DMS 273 treated with DMSO at 0.1 percent for 48 hours (cell line): ENCODE results near the gene DMXL2.
A peak's percentile ranks its signal among the peaks of the same experiment; 100 is the strongest.
"Not testable (repeated sequence)": the region's sequence is repeated elsewhere in the genome, so short reads cannot be mapped to it uniquely, and the experiment has no call there.

Source experiments
- DNase-seq: peaks from one replicate; lab custom pipeline; 2025; lab: John Stamatoyannopoulos, UW

DMXL2 gene, protein sequence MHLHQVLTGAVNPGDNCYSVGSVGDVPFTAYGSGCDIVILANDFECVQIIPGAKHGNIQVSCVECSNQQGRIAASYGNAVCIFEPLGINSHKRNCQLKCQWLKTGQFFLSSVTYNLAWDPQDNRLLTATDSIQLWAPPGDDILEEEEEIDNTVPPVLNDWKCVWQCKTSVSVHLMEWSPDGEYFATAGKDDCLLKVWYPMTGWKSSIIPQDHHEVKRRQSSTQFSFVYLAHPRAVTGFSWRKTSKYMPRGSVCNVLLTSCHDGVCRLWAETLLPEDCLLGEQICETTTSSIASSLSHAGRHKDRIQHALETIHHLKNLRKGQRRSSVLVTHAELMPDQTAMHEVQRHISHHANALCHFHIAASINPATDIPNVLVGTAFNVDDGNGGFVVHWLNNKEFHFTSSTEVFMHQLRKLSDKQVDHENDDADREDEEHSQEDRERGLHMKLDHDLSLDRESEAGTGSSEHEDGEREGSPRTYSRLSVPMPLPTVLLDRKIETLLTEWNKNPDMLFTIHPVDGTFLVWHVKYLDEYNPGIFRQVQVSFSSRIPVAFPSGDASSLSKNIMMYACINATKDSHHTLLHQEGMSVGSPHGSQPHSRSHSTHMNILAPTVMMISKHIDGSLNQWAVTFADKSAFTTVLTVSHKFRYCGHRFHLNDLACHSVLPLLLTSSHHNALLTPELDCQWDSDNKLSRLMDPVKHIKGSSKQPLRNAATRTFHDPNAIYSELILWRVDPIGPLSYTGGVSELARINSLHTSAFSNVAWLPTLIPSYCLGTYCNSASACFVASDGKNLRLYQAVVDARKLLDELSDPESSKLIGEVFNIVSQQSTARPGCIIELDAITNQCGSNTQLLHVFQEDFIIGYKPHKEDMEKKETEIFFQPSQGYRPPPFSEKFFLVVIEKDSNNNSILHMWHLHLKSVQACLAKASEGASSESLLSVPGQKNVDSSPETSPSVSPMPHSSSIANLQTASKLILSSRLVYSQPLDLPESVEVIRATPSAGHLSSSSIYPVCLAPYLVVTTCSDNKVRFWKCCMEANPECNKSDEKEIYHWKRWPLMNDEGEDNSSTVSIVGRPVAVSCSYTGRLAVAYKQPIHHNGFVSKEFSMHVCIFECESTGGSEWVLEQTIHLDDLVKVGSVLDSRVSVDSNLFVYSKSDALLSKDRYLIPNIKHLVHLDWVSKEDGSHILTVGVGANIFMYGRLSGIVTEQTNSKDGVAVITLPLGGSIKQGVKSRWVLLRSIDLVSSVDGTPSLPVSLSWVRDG (N-terminal part only)

DNA sequence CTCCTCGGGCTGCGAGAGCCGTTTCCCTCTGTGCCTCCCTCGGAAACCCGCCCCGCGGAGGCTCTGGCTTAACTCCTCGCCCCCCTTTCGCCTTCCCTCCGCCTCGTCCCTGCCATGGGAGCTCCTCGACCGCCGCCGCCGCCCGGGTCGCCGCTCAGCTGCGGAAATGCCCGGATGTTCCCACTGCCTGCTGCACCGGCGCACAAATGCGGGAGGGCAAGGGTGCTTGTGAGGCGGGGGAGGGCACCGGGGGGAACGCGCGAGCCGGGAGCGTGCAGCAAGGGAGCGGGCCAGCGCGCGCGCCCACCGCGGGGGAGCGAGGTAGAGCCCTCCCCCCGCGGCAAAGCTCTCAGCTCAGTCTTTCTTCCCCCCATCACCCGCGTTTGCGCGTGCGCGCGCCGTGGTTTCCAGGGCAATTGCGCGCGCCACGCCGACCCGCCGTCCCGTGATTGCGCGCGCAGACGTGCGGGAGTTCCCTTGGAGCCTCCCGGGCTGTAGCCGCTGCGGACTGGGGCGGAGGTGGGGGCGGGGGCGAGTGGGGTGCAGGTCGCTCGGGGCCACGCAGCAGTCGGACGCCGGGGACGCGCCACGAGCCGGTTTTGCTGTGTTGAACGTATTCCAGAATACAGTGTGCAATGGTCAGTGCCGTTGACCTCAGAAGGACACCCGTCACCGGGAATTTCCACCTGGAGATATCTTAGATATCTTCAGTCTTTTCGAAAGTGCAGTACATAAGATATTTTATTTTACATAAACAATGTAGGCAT lies at the start of gene DMXL2:
Gene DMXL2 (minus strand): TSS at position 168 of the 767 bp plus-strand sequence. CDS start 226 bp downstream, outside the sequence.
- DNase-seq: peak; percentile 78

DNA sequence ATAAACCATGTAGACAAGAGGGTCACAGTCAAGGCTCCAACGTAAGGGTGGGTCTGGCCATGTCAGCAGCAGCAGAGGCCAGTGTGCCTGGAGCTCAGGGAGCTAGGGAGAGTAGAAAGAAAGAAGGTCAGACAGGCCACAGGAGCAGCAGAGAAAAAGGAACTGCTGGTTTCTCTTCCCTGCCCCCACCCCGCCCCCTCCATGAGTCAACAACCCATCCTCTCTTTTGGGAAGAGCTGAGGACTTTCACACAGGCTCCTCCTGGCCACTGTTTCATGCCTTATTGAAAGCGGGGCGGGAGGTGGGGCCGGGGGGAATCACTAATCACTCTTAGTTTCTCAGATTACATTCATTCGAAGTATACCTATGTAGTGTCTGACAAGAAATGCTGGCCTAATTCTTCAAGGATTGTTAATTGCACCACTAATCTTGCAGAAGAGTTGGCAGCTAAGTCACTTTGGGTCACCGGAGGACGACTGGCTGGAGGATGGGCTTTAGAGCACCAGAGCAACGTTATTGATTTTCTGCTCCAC lies 49.6 kb upstream of the DMXL2 start:
- no peak for DNase-seq

DNA sequence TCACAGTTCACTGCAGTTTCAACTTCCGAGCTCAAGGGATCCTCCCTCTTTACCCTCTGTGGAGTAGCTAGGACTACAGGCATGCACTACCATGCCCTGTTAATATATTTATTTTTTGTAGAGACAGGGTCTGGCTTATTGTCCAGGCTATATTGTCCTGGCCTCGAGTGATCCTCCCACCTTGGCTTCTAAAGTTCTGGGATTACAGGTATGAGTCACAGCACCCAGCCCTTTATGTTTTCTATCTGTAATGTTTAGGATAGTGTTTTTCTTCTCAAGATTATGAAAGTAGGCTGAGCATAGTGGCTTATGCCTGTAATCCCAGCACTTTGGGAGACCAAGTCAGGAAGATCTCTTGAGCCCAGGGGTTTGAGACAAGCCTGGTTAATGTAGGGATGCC lies 46.8 kb upstream of the DMXL2 start:
- DNase-seq: no peak

DNA sequence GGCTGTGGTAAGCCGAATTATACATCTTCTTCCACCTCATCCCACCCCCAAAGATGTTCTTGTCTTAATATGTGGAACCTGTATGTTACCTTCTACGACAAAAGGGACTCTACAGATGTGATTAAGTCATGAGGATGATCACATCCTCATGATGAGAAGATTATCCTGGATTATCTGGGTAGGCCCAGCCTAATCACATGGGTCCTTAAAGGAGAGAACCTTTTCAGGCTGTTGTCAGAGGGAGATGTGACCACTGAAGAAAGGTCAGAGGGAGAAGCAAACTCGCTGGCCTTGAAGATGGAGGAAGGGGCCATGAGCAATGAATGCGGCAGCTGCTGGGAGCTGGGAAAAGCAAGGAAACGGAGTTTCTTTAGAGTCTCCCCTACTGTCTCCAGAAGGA lies 45.9 kb upstream of the DMXL2 start:
- no peak for DNase-seq

DNA sequence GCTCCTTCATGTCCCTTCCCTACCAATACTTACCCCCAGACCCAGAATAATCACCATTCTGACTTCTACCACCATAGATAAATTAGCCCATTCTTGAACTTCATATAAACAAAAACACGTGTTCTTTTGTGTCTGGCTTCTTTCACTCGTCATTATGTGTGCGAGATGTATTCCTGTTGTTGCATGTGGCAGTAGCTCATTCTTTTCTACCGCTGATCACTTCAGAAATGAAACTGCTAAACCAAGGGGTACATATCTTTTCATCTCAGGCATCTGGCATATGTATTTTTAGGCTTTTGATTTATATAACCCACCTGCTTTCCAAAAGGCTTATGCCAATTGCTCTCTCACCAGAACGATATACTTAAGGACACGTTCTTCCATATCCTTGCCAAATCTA lies 44.9 kb upstream of the DMXL2 start:
- no peak for DNase-seq

DNA sequence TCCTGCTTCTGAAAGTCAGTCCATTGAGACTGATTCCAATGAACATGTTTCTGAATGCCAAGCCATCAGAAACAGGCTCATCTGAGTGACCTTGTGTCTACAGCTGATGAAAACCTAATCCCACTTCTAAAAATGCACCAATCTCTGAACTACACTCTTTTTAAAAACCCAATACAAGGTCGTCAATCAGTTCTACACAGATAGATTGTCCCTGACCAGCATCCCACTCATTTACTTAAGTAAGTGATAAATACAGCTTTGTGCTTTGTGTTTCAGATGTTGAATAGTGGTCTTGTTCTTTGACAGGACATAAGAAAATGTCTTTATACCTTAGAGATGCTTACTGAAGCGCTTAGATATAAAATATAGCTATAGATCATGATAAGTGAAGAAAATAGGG lies 38.5 kb upstream of the DMXL2 start:
- DNase-seq: no peak

DNA sequence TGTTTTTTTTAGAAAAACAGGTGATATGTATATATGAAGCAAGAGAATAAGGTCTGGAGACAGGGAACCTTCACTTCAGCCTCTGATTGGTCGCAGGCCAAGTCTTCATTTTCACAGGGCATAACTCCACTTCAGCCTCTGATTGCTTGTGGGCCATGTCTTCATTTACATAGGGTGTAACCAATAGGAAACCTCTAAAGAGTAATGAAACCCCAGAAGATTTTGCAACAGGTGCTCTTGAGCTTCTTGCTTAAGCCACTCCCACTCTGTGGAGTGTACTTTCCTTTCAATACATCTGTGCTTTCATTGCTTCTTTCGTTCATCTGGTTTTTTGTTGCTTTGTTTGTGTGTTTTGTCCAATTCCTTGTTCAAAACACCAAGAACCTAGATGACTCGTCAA lies 36.1 kb upstream of the DMXL2 start:
- DNase-seq: no peak

DNA sequence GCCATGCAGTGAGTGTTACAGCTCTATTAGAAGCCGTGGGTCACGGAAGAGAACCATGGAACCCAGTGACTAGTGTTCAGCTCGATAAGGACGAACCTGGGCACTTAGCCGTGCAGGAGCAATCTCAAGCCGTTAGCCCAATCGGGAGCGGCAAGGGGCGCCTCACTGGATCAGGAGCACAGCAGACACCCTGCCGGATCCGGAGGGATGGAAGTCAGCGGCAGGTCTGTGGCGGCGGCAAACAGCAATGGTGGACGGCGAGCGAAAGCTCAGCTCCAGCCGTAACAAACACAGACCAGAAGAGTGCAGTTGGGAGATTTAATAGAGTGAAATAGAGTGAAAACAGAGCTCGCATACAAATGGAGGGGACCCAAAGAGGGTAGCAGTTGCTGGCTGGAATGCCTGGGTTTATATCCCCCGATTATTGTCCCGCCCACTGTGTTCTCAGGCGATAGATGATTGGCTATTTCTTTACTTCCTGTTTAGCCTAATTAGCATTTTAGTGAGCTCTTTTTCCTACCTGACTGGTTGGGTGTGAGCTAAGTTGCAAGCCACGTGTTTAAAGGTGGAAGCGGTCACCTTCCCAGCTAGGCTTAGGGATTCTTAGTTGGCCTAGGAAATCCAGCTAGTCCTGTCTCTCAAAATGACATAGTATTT lies 33.0 kb upstream of the DMXL2 start:
- not testable (repeated sequence) for DNase-seq

DNA sequence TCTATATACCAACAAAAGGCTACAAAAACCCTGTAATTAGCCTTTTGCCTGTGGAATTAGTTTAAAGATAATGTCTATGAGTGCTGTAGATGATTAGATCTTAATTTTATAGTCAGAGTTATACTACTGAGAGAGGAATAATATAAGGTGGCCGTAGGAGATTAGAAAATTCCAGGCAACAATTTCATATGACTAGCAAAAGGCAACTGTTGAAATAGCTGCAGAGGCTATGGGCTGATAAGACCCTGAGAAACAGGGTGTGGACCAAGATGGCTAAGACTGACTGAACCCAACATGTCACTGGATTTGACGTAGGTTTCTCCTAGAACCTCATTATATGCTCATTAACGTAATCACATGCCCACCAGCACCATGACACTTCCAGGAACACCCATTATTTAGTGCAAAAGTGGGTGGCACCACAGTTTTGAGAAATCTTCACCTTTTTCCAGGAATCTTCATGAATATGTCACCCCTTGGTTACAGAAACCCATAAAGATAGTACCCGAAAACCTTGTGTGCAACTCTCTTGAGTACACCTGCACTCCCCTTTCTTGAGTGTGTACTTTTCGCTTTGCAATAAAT lies 29.6 kb upstream of the DMXL2 start:
- no peak for DNase-seq

DNA sequence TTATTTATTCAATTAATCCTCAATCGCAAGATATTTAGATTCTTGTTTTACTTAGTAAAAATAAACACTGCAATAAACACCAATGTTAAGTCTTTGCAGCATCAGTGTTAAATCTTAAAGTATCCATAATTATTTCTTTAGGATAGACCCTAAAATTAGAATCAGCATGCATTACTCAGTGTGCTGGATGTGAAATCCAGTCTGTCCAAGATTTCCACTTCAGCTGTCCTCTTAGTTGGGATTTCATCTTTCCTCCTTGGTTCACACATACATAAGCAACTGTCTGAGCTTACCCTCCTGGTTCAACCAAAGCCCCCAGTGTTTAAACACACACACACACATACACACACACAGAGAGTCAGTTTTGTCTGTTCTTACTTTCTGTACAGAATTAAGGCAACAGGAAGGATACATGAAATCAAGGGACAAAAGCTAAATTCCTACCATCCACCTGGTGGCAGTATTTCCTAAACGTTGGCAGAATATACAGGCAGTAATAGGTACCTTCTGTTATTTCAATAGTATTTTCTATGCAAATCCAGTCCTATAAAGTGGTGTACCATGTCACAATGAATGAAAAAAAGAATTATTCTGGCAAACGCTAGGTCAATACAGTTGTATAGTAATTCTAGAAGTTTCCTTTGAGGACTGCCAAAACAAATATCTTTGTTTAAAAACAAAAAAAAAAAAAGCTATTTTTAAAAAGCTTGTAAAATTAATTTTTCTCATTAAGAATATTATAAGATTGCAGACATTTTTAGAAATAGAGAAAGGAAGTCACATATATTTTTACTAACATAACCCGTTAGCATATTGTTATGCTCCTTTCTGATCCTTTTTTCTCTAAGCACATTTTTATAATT lies 27.3 kb upstream of the DMXL2 start:
- peak; percentile 70 for DNase-seq

DNA sequence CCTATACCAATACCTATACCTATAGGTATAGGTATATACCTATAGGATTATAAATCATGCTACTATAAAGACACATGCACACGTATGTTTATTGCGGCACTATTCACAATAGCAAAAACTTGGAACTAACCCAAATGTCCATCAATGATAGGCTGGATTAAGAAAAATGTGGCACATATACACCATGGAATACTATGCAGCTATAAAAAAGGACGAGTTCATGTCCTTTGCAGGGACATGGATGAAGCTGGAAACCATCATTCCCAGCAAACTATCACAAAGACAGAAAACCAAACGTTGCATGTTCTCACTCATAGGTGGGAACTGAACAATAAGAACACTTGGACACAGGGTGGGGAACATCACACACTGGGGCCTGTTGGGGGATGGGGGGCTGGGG lies 26.1 kb upstream of the DMXL2 start:
- DNase-seq: not testable (repeated sequence)

DNA sequence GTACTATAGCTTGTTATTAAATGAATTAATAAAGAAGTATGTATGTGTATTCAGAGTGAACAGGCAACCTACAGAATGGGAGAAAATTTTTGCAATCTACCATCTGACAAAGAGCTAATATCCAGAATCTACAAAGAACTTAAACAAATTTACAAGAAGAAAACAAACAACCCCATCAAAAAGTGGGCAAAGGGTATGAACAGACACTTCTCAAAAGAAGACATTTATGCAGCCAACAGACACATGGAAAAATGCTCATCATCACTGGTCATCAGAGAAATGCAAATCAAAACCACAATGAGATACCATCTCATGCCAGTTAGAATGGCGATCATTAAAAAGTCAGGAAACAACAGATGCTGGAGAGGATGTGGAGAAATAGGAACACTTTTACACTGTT lies 25.5 kb upstream of the DMXL2 start:
- not testable (repeated sequence) for DNase-seq

DNA sequence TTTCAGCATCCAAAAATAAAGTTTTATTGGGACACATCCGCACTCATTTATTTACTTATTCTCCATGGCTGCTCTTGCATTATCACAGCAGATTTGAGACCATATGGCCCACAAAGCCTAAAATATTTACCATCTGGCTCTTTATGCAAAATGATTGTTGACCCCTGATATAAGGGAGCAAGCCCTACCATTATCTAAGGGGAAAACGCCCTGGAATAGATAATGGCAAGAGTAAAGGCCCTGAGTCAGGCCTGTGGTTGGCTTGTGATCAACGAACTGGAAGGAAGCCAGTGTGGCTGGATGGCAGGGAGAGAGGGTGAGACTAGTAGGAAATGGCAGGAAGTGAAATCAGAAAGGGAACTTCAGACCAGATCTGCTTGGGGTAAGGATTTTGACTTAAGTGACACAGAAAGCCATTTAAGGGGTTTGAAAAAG lies 24.6 kb upstream of the DMXL2 start:
- peak; percentile 81 for DNase-seq

DNA sequence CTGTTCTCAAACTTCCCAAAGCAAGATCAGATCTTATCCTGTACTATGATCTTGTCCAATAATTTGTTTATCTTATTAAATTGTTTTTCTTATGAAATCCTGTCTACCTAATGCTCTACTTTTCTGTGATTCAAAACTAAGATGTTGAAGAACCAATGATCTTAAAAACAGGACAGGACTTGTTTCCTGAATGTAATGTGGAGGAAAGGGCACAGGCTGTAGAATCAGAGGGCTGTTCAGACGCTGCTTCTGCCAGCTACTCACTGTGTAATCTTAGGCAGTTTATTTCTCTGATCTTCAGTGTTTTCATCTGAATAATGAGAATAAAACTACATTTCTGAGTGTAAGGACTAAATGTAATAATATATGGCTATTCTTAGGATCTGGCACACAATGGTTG lies 20.1 kb upstream of the DMXL2 start:
- DNase-seq: no peak

DNA sequence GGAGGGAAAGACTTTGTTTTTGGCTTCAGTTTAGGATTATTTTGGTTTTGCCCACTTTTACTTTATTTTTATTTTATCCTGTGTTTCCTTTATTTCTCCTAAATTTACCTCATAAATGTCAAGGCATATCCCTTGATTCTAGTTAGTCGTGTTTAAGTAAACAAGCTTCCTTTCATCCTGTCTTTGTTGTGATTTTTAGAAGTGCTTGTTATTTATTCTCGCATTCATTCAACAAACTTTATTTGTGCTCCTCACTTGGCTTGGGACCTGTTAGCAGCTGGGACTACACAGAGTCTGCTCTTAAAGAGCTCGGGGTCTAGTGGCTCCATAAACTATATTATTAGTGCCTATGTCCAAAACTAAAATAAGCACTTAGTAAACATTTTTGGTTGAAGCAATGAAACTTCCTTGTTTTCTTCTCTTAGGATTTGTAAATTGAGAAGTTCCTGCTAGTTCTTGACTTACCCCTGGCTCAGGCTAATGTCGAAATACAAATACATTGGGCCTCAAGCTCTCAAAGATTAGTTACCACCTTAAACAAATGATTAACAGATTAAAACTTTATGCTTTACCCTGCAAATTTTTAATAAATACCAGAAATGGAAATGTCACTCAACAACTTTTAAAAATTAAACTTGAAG lies 19.0 kb upstream of the DMXL2 start:
- DNase-seq: no peak

DNA sequence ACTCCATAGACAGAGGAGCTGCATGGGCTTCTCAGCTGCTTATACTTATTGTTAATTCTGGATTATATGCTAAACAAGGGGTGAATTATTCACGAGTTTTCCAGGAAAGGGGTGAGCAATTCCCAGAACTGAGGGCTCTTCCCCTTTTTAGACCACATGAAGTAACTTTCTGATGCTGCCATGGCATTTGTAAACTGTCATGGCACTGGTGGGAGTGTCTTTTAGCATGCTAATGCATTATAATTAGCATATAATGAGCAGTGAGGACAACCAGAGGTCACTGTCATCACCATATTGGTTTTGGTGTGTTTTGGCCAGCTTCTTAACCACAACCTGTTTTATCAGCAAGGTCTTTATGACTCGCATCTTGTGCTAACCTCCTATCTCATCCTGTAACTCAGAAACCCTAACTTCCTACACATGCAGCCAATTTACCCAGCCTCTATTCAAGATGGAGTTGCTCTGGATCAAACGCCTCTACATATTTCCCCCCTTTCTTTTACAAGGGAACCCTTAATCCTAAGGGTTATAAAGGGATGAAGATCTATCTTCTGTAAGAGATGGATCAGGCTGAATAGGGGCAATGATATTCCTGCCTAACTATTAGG lies 12.1 kb upstream of the DMXL2 start:
- no peak for DNase-seq

DNA sequence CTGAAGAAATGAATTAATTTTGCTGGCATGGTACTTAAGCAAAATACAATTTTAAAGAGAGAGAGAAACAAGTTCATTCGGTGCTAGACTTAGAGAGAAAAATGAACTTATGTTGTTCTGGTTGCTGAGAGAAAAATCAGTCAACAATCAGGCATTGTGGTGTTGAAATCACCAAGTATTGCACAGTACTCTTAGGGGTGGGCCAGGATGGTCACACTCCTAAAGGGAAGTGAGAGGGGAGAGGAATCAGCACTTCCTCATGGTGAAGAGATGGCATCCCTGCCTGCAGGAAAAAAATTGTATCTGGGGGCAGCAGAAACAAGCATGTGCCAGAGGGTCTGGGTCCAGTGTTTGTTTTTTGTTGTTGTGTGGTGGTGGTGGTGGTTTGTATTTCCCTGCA lies 7.0 kb upstream of the DMXL2 start:
- DNase-seq: no peak

DNA sequence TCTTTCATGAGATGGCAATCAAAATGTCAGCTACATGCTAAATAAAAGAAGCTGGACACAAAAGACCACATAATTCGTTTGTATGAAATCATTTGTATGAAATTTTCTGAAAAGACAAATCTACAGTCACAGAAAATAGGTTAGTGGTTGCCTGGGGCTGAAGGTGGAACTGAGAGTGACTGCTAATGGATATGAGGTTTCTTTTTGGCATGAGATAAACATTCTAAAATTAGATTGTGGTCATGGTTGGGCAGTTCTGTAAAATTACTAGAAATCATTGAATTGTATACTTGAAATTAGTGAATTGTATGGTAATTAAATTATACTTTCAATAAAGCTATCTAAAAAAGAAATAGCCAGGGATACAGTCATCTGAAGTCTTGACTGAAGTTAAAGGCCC lies 2.7 kb upstream of the DMXL2 start:
- no peak for DNase-seq
